ENCODE results near the gene ORC3.

Gene ORC3

DNA sequence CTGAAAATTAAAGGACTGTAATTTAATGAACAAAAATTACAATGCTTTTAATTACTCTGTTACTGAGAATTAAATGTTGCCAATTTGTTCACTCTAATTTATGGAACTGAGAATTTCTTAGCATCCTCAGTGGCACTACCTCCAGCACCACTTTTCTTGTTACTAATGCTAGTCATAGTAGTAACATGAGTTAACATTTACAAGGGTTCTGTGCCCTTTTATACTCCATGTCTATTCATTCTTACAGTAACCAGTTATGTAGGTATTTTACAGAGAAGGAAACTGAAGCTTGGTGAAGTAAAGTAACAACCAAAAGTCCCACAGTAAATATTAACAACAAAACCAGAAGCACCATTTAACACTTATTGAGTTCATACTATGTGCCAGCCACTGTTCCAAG, 34.4 kb upstream of the ORC3 start:
- TF ChIP-seq CREB1 (IDR thresholded peaks at IDR 0.05; ENCODE audit: low read depth) (no peak), YY1 (IDR thresholded peaks at IDR 0.05; ENCODE audit: low read depth) (no peak), TEAD4 (IDR thresholded peaks at IDR 0.05) (no peak), NFIC (IDR thresholded peaks at IDR 0.05) (no peak)

DNA sequence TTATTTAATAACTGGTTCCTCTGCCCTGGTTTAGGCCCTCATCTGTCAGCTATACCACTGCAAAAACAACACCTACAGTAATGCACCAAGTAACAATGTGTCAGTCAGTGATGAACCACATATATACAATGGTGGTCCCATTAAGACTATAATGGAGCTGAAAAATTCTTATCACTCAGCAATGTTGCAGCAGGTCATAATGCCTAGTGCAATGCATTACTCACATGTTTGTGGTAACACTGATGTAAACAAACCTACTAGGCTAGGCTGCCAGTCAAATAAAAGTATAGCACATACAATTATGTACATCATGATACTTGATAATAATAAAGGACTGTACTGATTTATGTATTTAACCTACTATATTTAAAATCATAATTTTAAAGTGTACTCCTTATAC, 31.5 kb upstream of the ORC3 start:
- TF ChIP-seq TAF1 (IDR thresholded peaks at IDR 0.05; ENCODE audit: low read depth) (no peak), NFIC (IDR thresholded peaks at IDR 0.05) (no peak), EP300 (IDR thresholded peaks at IDR 0.05; ENCODE audit: borderline replicate concordance) (no peak), MAX (IDR thresholded peaks at IDR 0.05) (no peak), TEAD4 (IDR thresholded peaks at IDR 0.05) (no peak), EGR1 (IDR thresholded peaks at IDR 0.05) (no peak), ZBTB7A (IDR thresholded peaks at IDR 0.05; ENCODE audit: low read depth) (no peak), CEBPB (IDR thresholded peaks at IDR 0.05) (no peak), REST (IDR thresholded peaks at IDR 0.05; ENCODE audit: low read depth) (no peak), YY1 (IDR thresholded peaks at IDR 0.05; ENCODE audit: low read depth) (no peak), RAD21 (IDR thresholded peaks at IDR 0.05; ENCODE audit: low read depth) (no peak), FOXM1 (IDR thresholded peaks at IDR 0.05; ENCODE audit: borderline replicate concordance, low read depth) (no peak), CREB1 (IDR thresholded peaks at IDR 0.05; ENCODE audit: low read depth) (no peak), TCF12 (IDR thresholded peaks at IDR 0.05; ENCODE audit: low read depth) (no peak)
- TF ChIP-seq, protein P1, sequence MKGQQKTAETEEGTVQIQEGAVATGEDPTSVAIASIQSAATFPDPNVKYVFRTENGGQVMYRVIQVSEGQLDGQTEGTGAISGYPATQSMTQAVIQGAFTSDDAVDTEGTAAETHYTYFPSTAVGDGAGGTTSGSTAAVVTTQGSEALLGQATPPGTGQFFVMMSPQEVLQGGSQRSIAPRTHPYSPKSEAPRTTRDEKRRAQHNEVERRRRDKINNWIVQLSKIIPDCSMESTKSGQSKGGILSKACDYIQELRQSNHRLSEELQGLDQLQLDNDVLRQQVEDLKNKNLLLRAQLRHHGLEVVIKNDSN (IDR thresholded peaks at IDR 0.05) = no peak

- TF ChIP-seq TEAD4 (IDR thresholded peaks at IDR 0.05) (no peak), YY1 (IDR thresholded peaks at IDR 0.05; ENCODE audit: low read depth) (no peak), EP300 (IDR thresholded peaks at IDR 0.05; ENCODE audit: borderline replicate concordance) (no peak), TCF12 (IDR thresholded peaks at IDR 0.05; ENCODE audit: low read depth) (no peak), RAD21 (IDR thresholded peaks at IDR 0.05; ENCODE audit: low read depth) (no peak), ZBTB7A (IDR thresholded peaks at IDR 0.05; ENCODE audit: low read depth) (no peak), FOXM1 (IDR thresholded peaks at IDR 0.05; ENCODE audit: borderline replicate concordance, low read depth) (no peak), CEBPB (IDR thresholded peaks at IDR 0.05) (no peak), REST (IDR thresholded peaks at IDR 0.05; ENCODE audit: low read depth) (no peak), CREB1 (IDR thresholded peaks at IDR 0.05; ENCODE audit: low read depth) (no peak), EGR1 (IDR thresholded peaks at IDR 0.05) (no peak), NFIC (IDR thresholded peaks at IDR 0.05) (no peak), MAX (IDR thresholded peaks at IDR 0.05) (no peak), TAF1 (IDR thresholded peaks at IDR 0.05; ENCODE audit: low read depth) (no peak)
- TF ChIP-seq, protein P1 (IDR thresholded peaks at IDR 0.05) = no peak
These were observed 28.9 kb upstream of the ORC3 start for GRCh38 chr6:87561017-87561416.

DNA sequence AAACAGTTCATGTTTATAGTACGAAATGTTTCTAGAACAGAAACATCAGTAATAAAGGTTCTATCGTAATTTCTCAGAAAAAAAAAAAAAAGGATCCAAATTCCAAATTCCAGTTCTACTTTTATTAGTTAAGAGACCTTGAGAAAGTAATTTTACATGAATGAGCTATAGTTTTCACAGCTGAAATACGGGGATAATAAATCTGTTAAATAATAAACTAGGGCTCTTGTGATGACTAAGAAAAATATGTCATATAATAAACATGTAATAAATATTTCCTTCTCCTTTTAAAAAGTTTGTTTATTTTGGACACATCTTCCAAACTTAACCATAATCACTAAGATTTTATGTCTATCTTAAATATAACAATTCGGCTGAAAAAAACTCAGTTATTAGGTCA, 17.9 kb upstream of the ORC3 start:
- TF ChIP-seq TEAD4 (IDR thresholded peaks at IDR 0.05) (no peak), CREB1 (IDR thresholded peaks at IDR 0.05; ENCODE audit: low read depth) (no peak), YY1 (IDR thresholded peaks at IDR 0.05; ENCODE audit: low read depth) (no peak), TCF12 (IDR thresholded peaks at IDR 0.05; ENCODE audit: low read depth) (no peak), MAX (IDR thresholded peaks at IDR 0.05) (no peak), REST (IDR thresholded peaks at IDR 0.05; ENCODE audit: low read depth) (no peak), NFIC (IDR thresholded peaks at IDR 0.05) (no peak), RAD21 (IDR thresholded peaks at IDR 0.05; ENCODE audit: low read depth) (no peak), ZBTB7A (IDR thresholded peaks at IDR 0.05; ENCODE audit: low read depth) (no peak), CEBPB (IDR thresholded peaks at IDR 0.05) (no peak), EGR1 (IDR thresholded peaks at IDR 0.05) (no peak), EP300 (IDR thresholded peaks at IDR 0.05; ENCODE audit: borderline replicate concordance) (no peak), TAF1 (IDR thresholded peaks at IDR 0.05; ENCODE audit: low read depth) (no peak)
- TF ChIP-seq, protein P1 (IDR thresholded peaks at IDR 0.05) = no peak
